VCaP (cell line): ENCODE results near the gene NT5DC1.

Experiments used
- H3K27ac ChIP-seq: fragments of 450-650 bp; 2 replicates; pipeline ENCODE4 v1.5.1; 2017
- TF ChIP-seq, protein P1 (sequence below): fragments of 450-650 bp; conservative IDR thresholded peaks from 2 replicates; pipeline ENCODE4 v1.5.1; 2017; ENCODE audit warnings: mild to moderate bottlenecking, moderate library complexity

Gene NT5DC1

GRCh38 chr6:116196841-116197240 is 96.2 kb downstream of the NT5DC1 start:
- TF ChIP-seq, protein P1, sequence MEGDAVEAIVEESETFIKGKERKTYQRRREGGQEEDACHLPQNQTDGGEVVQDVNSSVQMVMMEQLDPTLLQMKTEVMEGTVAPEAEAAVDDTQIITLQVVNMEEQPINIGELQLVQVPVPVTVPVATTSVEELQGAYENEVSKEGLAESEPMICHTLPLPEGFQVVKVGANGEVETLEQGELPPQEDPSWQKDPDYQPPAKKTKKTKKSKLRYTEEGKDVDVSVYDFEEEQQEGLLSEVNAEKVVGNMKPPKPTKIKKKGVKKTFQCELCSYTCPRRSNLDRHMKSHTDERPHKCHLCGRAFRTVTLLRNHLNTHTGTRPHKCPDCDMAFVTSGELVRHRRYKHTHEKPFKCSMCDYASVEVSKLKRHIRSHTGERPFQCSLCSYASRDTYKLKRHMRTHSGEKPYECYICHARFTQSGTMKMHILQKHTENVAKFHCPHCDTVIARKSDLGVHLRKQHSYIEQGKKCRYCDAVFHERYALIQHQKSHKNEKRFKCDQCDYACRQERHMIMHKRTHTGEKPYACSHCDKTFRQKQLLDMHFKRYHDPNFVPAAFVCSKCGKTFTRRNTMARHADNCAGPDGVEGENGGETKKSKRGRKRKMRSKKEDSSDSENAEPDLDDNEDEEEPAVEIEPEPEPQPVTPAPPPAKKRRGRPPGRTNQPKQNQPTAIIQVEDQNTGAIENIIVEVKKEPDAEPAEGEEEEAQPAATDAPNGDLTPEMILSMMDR = no peak
- H3K27ac ChIP-seq = no peak overlapping the region

DNA sequence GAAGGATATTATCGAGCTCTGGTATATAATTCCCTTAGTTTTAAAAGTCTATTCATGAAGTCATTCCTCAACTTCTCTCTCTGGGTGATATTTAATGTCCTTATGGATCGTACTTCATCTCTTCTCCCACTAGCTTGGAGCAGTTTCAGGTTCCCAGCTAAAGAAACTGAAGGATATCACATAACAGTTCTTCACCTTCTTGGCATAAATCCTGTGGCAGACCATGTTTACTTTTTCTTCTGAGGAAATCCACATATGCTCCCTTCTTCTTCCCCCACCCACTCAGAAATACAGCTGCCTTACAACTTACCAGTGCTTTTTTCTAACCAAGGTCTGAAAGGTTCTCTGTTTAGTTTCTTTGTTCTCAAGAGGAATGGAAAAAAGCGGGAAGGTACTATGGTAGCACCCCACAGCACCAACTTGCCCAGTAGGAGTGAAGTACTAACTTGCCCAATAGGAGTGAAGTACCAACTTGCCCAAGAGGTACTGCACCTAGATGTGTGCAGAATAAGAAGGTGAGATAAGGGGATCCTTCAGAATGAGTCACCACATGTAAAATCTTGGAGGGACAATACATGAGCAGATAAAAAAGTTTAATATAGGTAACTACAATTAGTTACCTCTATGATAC is 100.1 kb downstream of the NT5DC1 start:
- no peak overlapping the region for H3K27ac ChIP-seq
- TF ChIP-seq, protein P1 = no peak

- TF ChIP-seq, protein P1 = no peak
- no peak overlapping the region for H3K27ac ChIP-seq
These were observed 100.9 kb downstream of the NT5DC1 start for GRCh38 chr6:116201538-116201937.

DNA sequence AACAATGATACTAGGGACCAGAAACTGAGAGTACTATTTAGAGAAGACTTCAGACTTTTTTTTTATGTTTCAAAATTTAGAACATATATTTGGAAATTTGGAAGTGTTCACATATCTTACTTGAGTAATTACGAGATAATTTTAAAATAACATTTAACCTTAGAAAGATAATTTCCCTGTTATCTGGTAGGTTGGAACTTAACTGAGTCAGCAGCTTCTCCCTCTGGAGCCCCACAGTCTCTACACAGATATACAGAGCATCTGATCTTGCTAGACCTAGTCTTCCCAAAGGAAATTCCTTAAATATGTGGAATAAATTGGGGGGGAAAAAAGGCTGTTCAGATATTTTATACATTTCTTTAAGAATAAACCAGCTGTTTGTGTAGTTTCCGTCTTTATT is 104.6 kb downstream of the NT5DC1 start:
- H3K27ac ChIP-seq = no peak overlapping the region
- TF ChIP-seq, protein P1 = no peak

- no peak overlapping the region for H3K27ac ChIP-seq
These were observed 105.7 kb downstream of the NT5DC1 start for GRCh38 chr6:116206231-116206903.

DNA sequence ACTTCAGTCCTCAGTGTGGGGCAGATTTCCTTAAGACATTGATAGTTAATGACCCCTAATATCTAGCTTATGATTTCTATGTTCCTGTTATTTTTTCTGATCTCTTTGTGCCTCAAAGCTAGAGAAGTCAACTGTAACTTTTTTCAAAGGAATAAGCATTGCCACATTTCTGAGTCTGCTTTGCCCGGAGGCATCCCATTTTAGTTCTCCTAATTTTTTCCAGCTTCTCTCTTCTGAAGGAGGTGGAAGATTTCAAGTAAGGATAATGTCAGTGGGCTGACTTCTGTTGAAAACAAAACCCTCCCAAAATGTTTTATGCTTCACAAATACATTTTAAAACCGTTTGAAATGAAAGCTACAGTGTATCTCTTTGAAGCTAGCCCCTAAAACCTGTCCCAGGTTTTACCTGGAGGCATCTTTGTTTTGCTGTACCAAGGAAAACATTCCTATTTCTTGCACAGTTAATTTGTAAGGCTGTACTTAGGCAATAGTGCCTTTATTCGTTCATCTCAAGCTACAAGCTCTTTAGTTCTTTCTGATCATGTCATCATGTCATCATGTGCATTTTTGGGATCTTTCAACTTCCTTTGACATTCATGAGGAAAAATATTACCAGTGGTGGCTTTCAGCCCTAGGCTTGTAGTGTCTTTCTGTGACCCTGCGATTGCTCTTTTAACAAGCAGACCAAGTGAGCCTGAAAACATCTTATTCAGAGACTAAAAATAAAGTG is 107.6 kb downstream of the NT5DC1 start:
- TF ChIP-seq, protein P1 = no peak
- no peak overlapping the region for H3K27ac ChIP-seq

More at GRCh38 chr6:116206231-116206903, 105.7 kb downstream of the NT5DC1 start:
- TF ChIP-seq, protein P1 = no peak

DNA sequence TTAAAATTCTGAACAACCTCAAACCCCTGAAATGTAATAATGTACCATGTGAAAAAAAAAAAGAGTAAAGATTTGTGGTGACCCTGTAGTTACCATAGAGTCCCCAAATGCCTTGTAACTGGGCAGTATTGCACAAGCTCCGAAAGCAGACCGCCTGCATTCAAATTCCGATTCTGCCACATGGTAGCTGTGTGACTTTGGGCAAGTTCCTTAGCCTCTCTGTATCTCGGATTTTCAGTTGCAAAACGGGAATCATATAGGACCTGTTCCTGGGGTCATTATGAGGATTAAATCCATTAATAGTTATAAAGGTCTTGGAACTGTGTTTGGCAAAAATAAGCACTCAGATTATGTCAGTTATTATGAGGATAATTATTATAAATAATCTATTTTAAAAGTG is 109.7 kb downstream of the NT5DC1 start:
- TF ChIP-seq, protein P1 = no peak
- H3K27ac ChIP-seq = no peak overlapping the region
